GM18873 (cell line): ENCODE results near the gene GRK2.

ENCODE experiments used
- ATAC-seq: cut with Tn5 transposase; IDR thresholded peaks from one replicate; pipeline ENCODE4 v1.9.1; 2021; ENCODE audit warnings: mild to moderate bottlenecking, moderate library complexity, moderate number of reproducible peaks; ENCODE audit not compliant: unreplicated experiment, low FRiP score

Gene GRK2

DNA sequence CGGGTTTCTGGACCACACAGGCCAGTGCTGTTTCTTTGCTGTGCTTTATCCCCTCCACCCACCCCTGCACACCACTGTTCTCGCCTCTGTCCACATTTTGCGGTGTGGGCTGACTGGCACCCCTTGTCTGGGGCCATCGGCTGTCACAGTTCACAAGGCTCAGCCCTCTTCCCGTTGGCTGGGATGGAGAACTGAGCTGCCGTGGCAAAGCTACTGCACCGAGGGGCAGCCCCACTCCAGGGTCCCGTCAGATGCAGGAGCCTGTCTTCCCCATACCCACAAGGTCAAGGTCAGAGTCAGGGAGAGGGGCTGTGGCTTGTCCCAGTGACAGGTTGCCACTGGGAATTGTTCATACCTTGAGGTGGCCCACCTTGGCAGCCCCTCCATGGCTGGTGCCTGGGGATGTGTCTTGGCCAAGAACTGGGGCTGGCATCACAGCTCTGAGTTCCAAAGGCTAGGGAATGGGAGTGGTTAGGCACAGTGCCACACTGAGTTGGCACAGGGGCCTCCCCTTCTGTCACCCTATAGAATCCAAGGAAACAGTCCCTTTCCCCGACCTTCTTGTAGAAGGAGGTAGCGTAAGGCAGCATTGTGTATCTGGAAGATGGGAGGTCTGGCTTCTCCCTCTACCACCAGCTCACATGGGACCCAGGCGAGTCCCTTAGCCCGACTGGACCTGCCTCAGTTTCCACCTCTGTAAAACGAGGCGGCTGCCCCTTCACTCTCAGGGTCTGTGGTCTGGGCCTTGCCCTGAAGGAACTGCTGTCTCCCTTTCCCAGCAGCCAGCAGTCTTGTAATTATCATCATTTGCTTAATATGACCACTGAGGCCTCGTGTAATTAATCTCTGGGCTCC is 3.4 kb downstream of the GRK2 start:
- no peak for ATAC-seq

DNA sequence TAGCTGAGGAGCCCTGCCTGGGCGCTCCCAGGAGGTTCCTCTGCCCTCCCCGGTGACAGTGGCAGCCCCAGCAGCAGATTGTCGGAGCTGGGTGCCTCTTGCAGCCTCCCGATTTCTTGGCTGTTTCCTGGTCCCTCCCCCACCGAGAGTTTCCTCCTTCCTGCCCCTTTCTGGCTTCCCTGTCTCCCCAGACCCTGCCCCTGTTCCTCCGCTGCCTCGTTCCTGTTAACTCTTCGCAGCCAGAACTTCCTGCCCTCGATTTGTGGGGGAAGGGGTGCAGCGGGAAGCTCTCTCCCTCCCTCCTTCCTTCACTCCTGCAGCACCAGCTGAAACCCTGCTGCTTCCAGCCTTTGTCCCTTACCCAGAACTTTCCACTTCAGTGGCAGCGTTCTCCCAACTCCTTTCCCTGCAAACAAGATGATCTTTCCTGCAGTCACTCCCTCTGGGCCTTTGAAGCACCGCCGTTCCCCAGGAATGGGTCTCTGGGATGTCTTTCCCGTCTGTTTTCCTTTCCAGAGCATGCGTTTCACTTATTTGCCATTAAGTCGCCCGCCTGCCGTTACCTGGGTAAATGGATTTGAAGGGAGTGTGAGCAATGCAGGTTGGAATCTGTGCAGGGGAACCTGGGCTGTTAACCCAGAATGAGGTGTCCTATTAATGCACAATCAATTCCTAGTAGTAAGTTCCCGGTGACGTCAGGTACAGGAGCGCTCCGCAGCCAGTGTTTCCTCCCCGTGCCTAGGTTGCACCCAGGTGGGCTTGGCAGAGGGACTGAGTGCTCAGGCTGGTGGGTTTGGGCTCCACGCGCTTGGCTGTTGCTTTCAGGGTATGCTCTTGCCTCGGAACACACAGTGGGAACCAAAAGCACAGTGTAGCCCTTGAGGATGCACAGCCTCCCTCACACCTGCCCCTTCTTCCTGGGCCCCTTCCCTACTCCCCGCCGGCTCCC is 4.3 kb downstream of the GRK2 start:
- ATAC-seq, result no peak

DNA sequence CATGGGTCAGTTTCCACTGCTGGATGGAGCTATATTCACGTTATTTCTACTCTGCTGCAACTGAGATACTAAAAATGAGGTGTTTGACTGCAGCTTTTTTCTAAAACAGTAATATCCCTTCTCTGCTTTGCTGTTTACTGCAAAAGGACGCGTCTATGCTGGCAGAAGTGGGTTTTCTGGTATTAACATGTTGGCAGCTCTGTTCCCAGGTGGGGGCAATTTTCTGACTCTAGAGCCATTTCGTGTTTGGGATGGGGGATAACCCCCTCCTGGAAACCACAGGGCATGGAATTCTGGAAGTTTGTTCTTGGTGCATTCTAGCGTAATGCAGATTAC is 4.9 kb downstream of the GRK2 start:
- no peak for ATAC-seq

DNA sequence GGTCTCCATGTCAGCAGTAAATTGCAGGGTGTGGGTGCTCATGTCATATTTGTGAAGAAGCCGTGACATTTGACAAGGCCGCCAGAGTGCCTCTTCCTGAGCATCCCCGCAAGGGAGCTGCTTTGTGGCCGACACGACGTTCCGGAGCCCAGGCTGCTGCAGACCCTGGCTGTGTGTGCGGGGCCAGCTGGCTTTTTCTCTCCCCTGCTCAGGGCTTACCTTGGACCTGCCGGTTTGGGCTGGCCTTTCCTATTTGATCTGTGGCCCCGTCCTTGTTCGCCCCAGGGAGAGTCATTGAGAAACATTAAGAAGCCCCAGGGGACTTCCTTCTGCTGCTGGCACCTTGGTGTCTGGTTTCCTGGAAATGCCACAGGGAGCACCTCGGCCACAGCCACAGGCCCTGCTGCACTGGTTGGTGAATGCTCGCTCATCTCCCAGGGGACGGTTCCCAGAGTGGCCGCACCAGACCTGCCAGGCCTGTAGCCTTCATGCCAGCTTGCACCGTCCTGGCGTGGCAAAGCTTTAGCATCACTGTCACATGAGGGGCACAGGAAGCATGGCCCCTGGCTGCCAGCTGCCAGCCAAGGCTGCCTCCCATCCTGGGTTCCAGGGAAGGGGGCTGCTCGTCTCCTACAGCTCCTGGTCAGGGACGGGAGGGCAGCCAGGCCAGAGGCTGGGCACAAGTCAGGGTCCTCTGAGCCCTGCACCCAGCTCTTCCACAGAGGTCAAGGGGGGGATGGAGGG is 5.4 kb downstream of the GRK2 start:
- ATAC-seq, result no peak

- no peak for ATAC-seq
These were observed 6.3 kb downstream of the GRK2 start for GRCh38 chr11:67272327-67273259.

DNA sequence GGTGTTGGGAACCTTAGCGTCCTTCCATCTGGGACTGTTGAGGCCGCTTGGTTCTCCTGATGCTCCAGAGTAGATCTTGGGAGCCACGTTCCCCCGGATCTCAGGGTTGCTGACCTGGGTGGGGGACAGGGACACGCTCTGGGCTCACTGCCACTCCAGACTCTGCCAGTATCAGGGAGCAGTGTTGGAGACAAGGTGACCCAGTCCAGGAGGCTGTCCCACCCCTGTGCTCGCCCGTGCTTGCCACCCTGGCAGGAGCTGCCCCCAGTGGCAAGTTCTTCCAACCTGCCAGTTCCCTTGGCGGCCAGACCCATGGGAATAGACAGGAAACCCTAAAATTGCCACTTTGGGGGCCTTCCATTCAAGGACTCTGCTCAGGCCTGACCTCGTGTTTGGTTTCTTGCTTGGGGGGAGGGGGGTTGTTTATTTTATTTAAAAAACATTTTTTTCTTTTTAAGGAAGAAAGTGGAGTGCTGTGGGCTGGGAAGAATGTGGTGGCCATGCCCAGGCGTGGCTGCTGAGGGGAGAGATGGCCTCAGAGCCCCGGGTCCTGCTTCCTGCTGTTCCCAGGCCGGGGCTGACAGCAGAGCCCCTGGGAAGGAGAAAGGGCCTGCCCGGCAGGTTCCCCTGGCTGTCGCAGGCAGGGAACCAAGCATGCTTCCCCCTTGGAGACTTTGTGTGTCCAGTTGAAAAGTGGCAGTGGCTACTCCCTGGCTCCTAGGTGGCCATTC is 7.2 kb downstream of the GRK2 start:
- ATAC-seq, result no peak

DNA sequence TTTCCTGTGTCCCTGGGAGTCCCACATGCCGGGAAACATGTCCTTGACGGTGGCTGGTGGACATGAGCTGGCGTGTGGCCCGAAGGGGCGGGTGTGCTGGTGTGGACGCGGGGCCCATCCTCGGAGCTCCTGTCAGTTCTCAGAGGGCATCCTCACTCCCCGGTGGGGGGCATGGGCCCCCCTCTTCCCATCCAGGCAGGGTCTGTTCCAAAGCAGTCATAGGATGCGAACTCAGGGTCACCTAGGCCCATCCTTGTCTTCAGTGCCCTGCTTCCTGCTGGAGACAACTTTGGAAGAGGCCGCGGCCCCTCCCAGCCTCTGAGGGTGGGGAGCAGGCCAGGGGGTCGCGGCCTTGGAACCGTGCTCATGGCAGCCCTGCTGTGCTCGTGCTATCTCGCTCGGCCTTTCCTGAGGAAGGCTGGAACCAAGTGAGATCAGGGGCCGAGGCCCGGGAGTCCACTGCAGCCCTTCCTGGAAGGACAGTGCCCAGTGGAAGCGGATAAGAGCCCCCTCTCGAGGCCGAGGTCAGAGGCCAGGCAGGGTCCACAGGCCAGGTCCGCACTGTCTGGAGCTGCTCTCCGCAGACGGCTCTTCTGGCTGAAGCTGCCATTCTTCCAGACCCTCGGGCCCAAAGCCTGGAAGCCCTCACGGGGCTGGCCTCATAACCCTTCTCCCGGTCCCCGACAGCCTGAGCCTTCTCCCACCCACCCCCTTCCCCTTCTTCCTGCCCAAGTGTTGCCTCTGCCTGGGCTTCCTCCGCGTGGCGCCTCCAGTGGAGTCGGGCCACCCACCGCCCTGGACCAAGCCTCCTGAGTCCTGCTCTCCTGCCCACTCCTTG is 8.7 kb downstream of the GRK2 start:
- no peak for ATAC-seq

- no peak for ATAC-seq
These were observed 9.5 kb downstream of the GRK2 start for GRCh38 chr11:67275606-67276409.

DNA sequence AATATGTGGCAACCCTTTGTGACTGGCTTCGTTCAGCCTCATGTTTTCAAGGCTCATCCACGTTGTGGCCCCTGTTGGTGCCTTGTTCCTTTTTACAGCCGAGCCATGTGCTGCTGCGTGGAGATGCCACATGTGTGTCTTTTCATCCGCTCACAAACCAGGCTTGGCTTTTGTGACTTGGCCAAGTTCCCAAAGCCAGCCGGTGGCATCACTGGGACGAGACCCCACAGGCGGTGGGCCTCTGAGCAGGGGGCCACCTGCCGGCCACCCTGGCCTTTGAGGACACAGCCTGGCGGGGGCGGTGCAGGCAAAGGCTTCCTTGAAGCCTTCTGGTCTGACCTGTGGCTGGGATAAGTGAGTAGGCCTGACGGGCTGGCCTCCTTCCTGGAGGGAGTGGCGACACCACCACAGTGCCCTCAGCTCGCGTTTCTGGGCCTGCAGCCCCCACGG is 10.5 kb downstream of the GRK2 start:
- no peak for ATAC-seq

DNA sequence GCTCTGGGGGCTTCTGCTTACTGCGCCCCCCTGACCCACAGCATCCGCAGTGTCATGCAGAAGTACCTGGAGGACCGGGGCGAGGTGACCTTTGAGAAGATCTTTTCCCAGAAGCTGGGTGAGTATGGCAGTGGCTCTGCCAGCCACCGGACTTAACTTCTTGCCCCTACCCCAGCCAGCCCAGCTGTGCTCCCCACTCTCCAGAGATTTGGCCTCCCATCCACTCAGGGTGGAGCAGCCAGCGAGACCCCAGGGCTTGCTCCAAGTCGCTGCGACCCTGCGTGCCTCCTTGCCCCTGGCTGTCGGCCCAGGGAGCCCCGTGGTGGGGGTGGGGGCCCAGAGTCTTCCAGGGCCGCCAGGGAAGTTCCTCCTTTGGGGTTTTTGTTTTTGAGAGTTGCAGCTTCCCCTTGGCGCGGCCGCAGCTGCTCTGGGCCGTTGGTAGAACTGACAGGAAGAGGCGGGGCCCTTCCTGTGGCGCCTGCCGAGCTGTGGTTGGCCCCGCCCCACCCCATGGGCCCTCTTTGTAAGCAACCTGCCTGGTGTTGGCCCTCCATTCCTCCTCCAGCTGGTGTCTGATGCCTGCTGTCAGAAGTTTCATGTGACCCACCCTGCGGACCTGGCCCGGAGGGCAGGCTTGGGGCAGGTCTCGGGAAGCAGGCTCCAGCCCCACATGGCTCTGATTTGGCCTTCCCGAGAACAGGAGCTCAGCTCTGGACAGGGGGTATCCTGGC is 11.1 kb downstream of the GRK2 start:
- peak; percentile 71 for ATAC-seq

DNA sequence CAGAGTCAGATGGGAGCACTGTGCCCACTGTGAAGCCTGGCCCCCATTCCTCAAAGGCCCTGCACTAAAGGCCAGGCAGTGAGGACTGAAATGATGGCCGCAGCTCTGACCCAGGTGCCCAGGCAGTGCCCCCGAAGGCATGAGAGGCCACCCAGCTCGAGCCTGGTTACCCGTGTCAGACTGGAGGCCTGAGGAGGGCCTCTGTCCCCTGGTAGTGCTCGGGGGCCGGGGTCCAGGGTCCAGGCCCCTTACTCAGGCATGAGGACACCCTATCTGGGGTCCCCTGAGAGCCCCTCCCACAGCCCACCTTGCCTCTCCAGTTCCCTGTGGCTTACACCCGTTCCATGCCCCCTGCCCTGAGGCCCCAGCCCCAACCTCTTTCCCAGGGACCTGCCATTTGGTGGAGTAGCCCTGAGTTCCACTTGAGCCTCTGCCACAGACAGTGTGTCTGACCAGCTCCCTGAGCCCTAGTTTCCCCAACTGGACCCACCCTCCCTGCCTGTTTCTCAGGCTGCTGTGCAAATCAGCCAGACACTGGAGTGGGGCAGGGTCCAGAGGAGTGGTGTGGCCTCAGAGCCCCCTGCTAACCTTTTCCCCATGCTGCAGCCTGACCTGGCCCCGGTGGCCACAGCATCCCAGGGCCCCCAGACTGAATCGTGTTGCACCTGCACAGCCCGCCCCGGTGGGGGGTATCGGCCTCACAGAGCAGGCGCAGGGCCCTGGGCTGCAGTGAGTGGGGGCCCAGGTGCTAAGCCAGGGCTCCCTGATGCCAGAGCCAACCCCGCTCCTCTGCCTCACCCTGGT is 12.1 kb downstream of the GRK2 start:
- ATAC-seq, result peak; percentile 10

DNA sequence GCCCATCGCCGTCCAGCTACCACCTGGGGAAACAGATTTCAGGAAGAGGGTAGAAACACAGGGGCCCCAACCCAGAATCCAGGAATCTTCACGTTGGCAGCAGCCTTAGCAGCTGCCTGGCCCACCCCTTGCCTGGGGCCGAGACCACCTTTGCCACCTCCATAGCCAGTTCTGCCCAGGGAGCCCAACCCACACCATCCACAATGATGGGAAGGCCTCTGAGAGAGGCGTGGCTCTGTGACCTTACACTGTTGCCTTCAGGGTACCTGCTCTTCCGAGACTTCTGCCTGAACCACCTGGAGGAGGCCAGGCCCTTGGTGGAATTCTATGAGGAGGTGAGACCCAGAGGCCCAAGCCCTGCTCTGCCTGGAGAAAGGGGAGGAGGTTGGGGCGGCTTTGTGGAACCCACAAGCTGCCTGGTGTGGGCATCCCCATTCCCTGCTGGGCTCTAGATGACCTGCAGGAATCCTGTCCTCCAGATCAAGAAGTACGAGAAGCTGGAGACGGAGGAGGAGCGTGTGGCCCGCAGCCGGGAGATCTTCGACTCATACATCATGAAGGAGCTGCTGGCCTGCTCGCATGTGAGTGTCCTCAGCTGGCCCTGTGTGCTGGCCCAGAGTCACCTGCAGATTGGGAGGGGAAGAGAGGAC is 12.8 kb downstream of the GRK2 start:
- ATAC-seq, result no peak

GRCh38 chr11:67279589-67280340 is 13.5 kb downstream of the GRK2 start:
- ATAC-seq, result no peak

DNA sequence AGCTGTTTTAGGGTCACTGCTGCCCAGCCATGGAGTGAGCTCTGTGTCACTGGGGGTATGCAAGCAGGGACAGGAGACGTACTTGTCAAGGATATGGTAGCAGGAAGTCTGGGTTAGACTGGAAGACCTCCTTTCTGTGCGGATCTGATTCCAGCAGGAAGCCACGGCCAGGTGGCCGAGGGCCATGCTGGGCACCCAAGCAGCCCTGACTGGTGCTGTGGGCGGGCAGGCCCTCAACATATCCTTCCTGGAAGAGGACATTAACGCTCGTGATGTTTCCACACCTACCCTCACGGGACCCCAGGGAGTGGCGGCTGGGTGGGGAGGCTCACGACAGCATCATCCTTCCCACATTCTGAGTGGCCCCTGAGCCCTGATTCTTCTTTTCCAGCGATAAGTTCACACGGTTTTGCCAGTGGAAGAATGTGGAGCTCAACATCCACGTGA is 14.1 kb downstream of the GRK2 start:
- ATAC-seq, result no peak
